ENCODE measurements around the gene SLC22A12.
"Not testable (repeated sequence)": the region's sequence is repeated elsewhere in the genome, so short reads cannot be mapped to it uniquely, and the experiment has no call there.

SLC22A12 gene

GRCh38 chr11:64585150-64585549 is 5.9 kb upstream of the SLC22A12 start:
- DNase-seq (ENCODE audit: low read depth) = no peak

- DNase-seq (ENCODE audit: low read depth) = no peak
Observed at GRCh38 chr11:64586366-64586765, 4.7 kb upstream of the SLC22A12 start.

- DNase-seq (ENCODE audit: low read depth) = no peak
Observed at GRCh38 chr11:64588701-64589100, 2.3 kb upstream of the SLC22A12 start.

- no peak for DNase-seq (ENCODE audit: low read depth)
Observed at GRCh38 chr11:64591257-64592233, 525 bp downstream of the SLC22A12 start.

- DNase-seq (ENCODE audit: low read depth) = no peak
Observed at GRCh38 chr11:64592234-64592615, 1.2 kb downstream of the SLC22A12 start.

GRCh38 chr11:64592656-64593055 is 1.6 kb downstream of the SLC22A12 start:
- no peak for DNase-seq (ENCODE audit: low read depth)

- DNase-seq (ENCODE audit: low read depth) = no peak
Observed at GRCh38 chr11:64593156-64594105, 2.4 kb downstream of the SLC22A12 start.

GRCh38 chr11:64594159-64594939 is 3.3 kb downstream of the SLC22A12 start:
- no peak for DNase-seq (ENCODE audit: low read depth)

GRCh38 chr11:64595922-64596321 is 4.9 kb downstream of the SLC22A12 start:
- not testable (repeated sequence) for DNase-seq (ENCODE audit: low read depth)

GRCh38 chr11:64597671-64598101 is 6.7 kb downstream of the SLC22A12 start:
- no peak for DNase-seq (ENCODE audit: low read depth)

- no peak for DNase-seq (ENCODE audit: low read depth)
Observed at GRCh38 chr11:64598106-64598796, 7.2 kb downstream of the SLC22A12 start.

- DNase-seq (ENCODE audit: low read depth) = no peak
Observed at GRCh38 chr11:64598797-64599697, 8.0 kb downstream of the SLC22A12 start.

- DNase-seq (ENCODE audit: low read depth) = no peak
Observed at GRCh38 chr11:64599698-64600211, 8.7 kb downstream of the SLC22A12 start.

GRCh38 chr11:64600281-64600992 is 9.4 kb downstream of the SLC22A12 start:
- DNase-seq (ENCODE audit: low read depth) = no peak

GRCh38 chr11:64601605-64602465 is 10.8 kb downstream of the SLC22A12 start:
- no peak for DNase-seq (ENCODE audit: low read depth)

- DNase-seq (ENCODE audit: low read depth) = no peak
Observed at GRCh38 chr11:64602466-64603070, 11.5 kb downstream of the SLC22A12 start.

GRCh38 chr11:64603411-64604110 is 12.5 kb downstream of the SLC22A12 start:
- no peak for DNase-seq (ENCODE audit: low read depth)
